Suppressor macrophage (primary cell): ENCODE data around the gene ORC6.
"Not testable (repeated sequence)": the region's sequence is repeated elsewhere in the genome, so short reads cannot be mapped to it uniquely, and the experiment has no call there.

Experiments
- DNase-seq, 4 experiments: peaks; one replicate each; pipeline ENCODE4 v3.0.0-alpha.2; 2020 to 2022
- total RNA-seq, 17 experiments: gene quantifications; one replicate each; lab custom pipeline; 2026; ENCODE audit warnings: mixed read lengths in 6 of 17, inconsistent platforms in 3 of 17; lab: John Stamatoyannopoulos, UW

The ORC6 gene
- total RNA-seq: 3.4 to 20.1 (median 9.3) reads per million in 17 experiments

- peak; percentile 98 for DNase-seq
Measured at GRCh38 chr16:46689365-46690280, at the start of gene ORC6. Gene ORC6, plus strand, starts transcription at chr16:46689659. Its CDS starts 47 bp downstream, at chr16:46689706.

- no peak for DNase-seq
Measured at GRCh38 chr16:46648656-46649055, 40.8 kb upstream of the ORC6 start.

- no peak for DNase-seq
Measured at GRCh38 chr16:46649588-46650253, 39.7 kb upstream of the ORC6 start.

- DNase-seq: no peak
Measured at GRCh38 chr16:46650254-46650623, 39.2 kb upstream of the ORC6 start.

- no peak for DNase-seq
Measured at GRCh38 chr16:46651305-46651704, 38.2 kb upstream of the ORC6 start.

GRCh38 chr16:46658925-46659324 is 30.5 kb upstream of the ORC6 start:
- peak; percentile 91 to 96 (median 94) for DNase-seq

- DNase-seq: no peak
Measured at GRCh38 chr16:46662123-46662522, 27.3 kb upstream of the ORC6 start.

- peak; percentile 74 to 87 (median 76) for DNase-seq
Measured at GRCh38 chr16:46673320-46674013, 16.0 kb upstream of the ORC6 start.

GRCh38 chr16:46677943-46678342 is 11.5 kb upstream of the ORC6 start:
- not testable (repeated sequence) for DNase-seq

GRCh38 chr16:46681867-46682266 is 7.6 kb upstream of the ORC6 start:
- DNase-seq: not testable (repeated sequence)

GRCh38 chr16:46686815-46687473 is 2.5 kb upstream of the ORC6 start:
- no peak for DNase-seq

- peak in 1 of 4 experiments; percentile 5 for DNase-seq
Measured at GRCh38 chr16:46687486-46687885, 2.0 kb upstream of the ORC6 start.

GRCh38 chr16:46688101-46688653 is 1.3 kb upstream of the ORC6 start:
- DNase-seq: peak; percentile 87 to 92 (median 90)

- DNase-seq: peak; percentile 99 to 100 (median 100)
Measured at GRCh38 chr16:46688654-46689364, 650 bp upstream of the ORC6 start, which contains the start of gene VPS35. Gene VPS35, minus strand, starts transcription at chr16:46689178. Its CDS starts 45 bp downstream, at chr16:46689133.

GRCh38 chr16:46690281-46691178 is 1.1 kb downstream of the ORC6 start:
- peak; percentile 24 to 62 (median 54) for DNase-seq

- DNase-seq: no peak
Measured at GRCh38 chr16:46691726-46692125, 2.3 kb downstream of the ORC6 start.

- no peak for DNase-seq
Measured at GRCh38 chr16:46693598-46693997, 4.1 kb downstream of the ORC6 start.

- no peak for DNase-seq
Measured at GRCh38 chr16:46695937-46696336, 6.5 kb downstream of the ORC6 start.

- DNase-seq: no peak
Measured at GRCh38 chr16:46696957-46697356, 7.5 kb downstream of the ORC6 start.

- DNase-seq: no peak
Measured at GRCh38 chr16:46700048-46700447, 10.6 kb downstream of the ORC6 start.
